ENCODE measurements around the gene POU2AF2.
"Not testable (repeated sequence)": the region's sequence is repeated elsewhere in the genome, so short reads cannot be mapped to it uniquely, and the experiment has no call there.

POU2AF2 gene

GRCh38 chr11:111260811-111261210 lies 15.3 kb downstream of the POU2AF2 start:
- DNase-seq, result no peak

- DNase-seq, result no peak
Observed at GRCh38 chr11:111264646-111265045, 19.1 kb downstream of the POU2AF2 start.

GRCh38 chr11:111265421-111265820 lies 19.9 kb downstream of the POU2AF2 start:
- DNase-seq, result no peak

- not testable (repeated sequence) for DNase-seq
Observed at GRCh38 chr11:111268303-111268702, 22.8 kb downstream of the POU2AF2 start.

- no peak for DNase-seq
Observed at GRCh38 chr11:111269146-111269868, 23.8 kb downstream of the POU2AF2 start.

- no peak for DNase-seq
Observed at GRCh38 chr11:111272420-111272819, 26.9 kb downstream of the POU2AF2 start.

- DNase-seq, result no peak
Observed at GRCh38 chr11:111282562-111283075, 37.1 kb downstream of the POU2AF2 start.

GRCh38 chr11:111283945-111284481 lies 38.5 kb downstream of the POU2AF2 start:
- no peak for DNase-seq

GRCh38 chr11:111285189-111286091 lies 39.9 kb downstream of the POU2AF2 start:
- no peak for DNase-seq

GRCh38 chr11:111291764-111292163 lies 46.2 kb downstream of the POU2AF2 start:
- DNase-seq, result no peak

GRCh38 chr11:111292408-111292807 lies 46.9 kb downstream of the POU2AF2 start:
- DNase-seq, result not testable (repeated sequence)

GRCh38 chr11:111296196-111296595 lies 50.7 kb downstream of the POU2AF2 start:
- DNase-seq, result no peak

GRCh38 chr11:111297696-111298095 lies 52.2 kb downstream of the POU2AF2 start:
- no peak for DNase-seq

- DNase-seq, result no peak
Observed at GRCh38 chr11:111298413-111299100, 53.0 kb downstream of the POU2AF2 start, which contains the start of gene POU2AF3. POU2AF3 (plus strand) TSS chr11:111298546; CDS start chr11:111298582, 36 bp downstream.

GRCh38 chr11:111299101-111300026 lies 53.8 kb downstream of the POU2AF2 start:
- DNase-seq, result no peak

GRCh38 chr11:111300569-111300968 lies 55.0 kb downstream of the POU2AF2 start:
- DNase-seq, result no peak

GRCh38 chr11:111301004-111301841 lies 55.7 kb downstream of the POU2AF2 start:
- DNase-seq, result peak; percentile 95

GRCh38 chr11:111301842-111302118 lies 56.3 kb downstream of the POU2AF2 start:
- DNase-seq, result no peak

- no peak for DNase-seq
Observed at GRCh38 chr11:111302298-111302697, 56.8 kb downstream of the POU2AF2 start.

- peak; percentile 74 for DNase-seq
Observed at GRCh38 chr11:111303461-111303860, 57.9 kb downstream of the POU2AF2 start.
